ENCODE data around the gene GSTO2.

GRCh38 chr10:104321226-104321625 lies 52.2 kb downstream of the GSTO2 start:
- TF ChIP-seq, protein P1, sequence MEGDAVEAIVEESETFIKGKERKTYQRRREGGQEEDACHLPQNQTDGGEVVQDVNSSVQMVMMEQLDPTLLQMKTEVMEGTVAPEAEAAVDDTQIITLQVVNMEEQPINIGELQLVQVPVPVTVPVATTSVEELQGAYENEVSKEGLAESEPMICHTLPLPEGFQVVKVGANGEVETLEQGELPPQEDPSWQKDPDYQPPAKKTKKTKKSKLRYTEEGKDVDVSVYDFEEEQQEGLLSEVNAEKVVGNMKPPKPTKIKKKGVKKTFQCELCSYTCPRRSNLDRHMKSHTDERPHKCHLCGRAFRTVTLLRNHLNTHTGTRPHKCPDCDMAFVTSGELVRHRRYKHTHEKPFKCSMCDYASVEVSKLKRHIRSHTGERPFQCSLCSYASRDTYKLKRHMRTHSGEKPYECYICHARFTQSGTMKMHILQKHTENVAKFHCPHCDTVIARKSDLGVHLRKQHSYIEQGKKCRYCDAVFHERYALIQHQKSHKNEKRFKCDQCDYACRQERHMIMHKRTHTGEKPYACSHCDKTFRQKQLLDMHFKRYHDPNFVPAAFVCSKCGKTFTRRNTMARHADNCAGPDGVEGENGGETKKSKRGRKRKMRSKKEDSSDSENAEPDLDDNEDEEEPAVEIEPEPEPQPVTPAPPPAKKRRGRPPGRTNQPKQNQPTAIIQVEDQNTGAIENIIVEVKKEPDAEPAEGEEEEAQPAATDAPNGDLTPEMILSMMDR (IDR thresholded peaks at IDR 0.05; ENCODE audit: low read depth, low read length, poor library complexity, severe bottlenecking): no peak
- no peak for TF ChIP-seq EZH2phosphoT487 (IDR thresholded peaks at IDR 0.05; ENCODE audit: borderline replicate concordance, low read length)

Measured in DOHH2 (cell line).